OCI-LY7 (cell line): ENCODE measurements around the gene PLEKHG1.

Experiments
- CTCF ChIP-seq: fragments of 200-600 bp; sonication (generic); conservative IDR thresholded peaks from 2 replicates; pipeline ENCODE4 v1.5.1; 2014; ENCODE audit warnings: mild to moderate bottlenecking, antibody characterized with exemption, low read length, moderate library complexity, mixed read lengths
- EZH2phosphoT487 ChIP-seq: fragments of 200-600 bp; sonication (generic); IDR thresholded peaks from 2 replicates; pipeline ENCODE4 v1.6.1; 2018; ENCODE audit warnings: low read depth, borderline replicate concordance, mild to moderate bottlenecking, mixed run types, antibody characterized with exemption, low read length, moderate library complexity, mixed read lengths

GRCh38 chr6:150622941-150623874 lies 23.5 kb downstream of the PLEKHG1 start:
- TF ChIP-seq EZH2phosphoT487: no peak
- TF ChIP-seq CTCF: no peak
